K562 (cell line): Measurements from ENCODE around the gene IRF5. TPM values are rescaled to one million over a fixed set of nuclear protein-coding genes. Genes with fewer than 3 reads are reported as not detected.

Source experiments
- ADNP ChIP-seq: fragments of 200-800 bp; sonication (Bioruptor generic); IDR thresholded peaks from 2 replicates; pipeline ENCODE4 v1.6.1; 2016; ENCODE audit warnings: missing genetic modification characterization, missing compliant biosample characterization
- ATF1 ChIP-seq, 2 experiments: fragments of 450-650 bp in 1 of 2; IDR thresholded peaks; 2 replicates each; pipeline ENCODE4 v1.6.1; 2016; ENCODE audit warnings: missing compliant biosample characterization in 1 of 2, missing genetic modification characterization in 1 of 2
- ATF7 ChIP-seq: fragments of 450-650 bp; IDR thresholded peaks from 2 replicates; pipeline ENCODE4 v1.7.1; 2014; ENCODE audit warnings: mild to moderate bottlenecking, moderate library complexity
- CEBPB ChIP-seq: fragments of 450-650 bp; IDR thresholded peaks from 2 replicates; pipeline ENCODE4 v1.6.1; 2016; ENCODE audit warnings: missing genetic modification characterization, missing compliant biosample characterization
- FOS ChIP-seq: IDR thresholded peaks from 3 replicates; pipeline ENCODE4 v1.6.1; 2011; ENCODE audit not compliant: insufficient read length; ENCODE audit errors: extremely low read depth
- FOXJ3 ChIP-seq: sonication (generic); formaldehyde crosslinking; IDR thresholded peaks from 2 replicates; pipeline ENCODE4 v1.4.0; 2020; ENCODE audit warnings: mild to moderate bottlenecking, missing genetic modification reagents
- FOXP1 ChIP-seq: sonication (generic); formaldehyde crosslinking; IDR thresholded peaks from 2 replicates; pipeline ENCODE4 v1.8.0; 2022; ENCODE audit warnings: mild to moderate bottlenecking, missing genetic modification reagents
- HDGF ChIP-seq: fragments of 450-650 bp; IDR thresholded peaks from 2 replicates; pipeline ENCODE4 v1.6.1; 2016
- HMGN3 ChIP-seq: IDR thresholded peaks from 2 replicates; pipeline ENCODE4 v1.6.1; 2011; ENCODE audit warnings: borderline replicate concordance, low read depth, mild to moderate bottlenecking, mixed read lengths, low read length; ENCODE audit not compliant: insufficient read length; ENCODE audit errors: extremely low read depth
- HMGXB4 ChIP-seq: sonication (generic); formaldehyde crosslinking; IDR thresholded peaks from 2 replicates; pipeline ENCODE4 v1.8.1; 2023; ENCODE audit warnings: mild to moderate bottlenecking, missing genetic modification reagents
- KDM5B ChIP-seq: fragments of 200-600 bp; sonication (generic); IDR thresholded peaks from 2 replicates; pipeline ENCODE4 v1.6.1; 2012; ENCODE audit warnings: low read depth, mild to moderate bottlenecking, moderate library complexity, low read length, control low read depth, inconsistent platforms; ENCODE audit not compliant: insufficient replicate concordance
- NFRKB ChIP-seq: fragments of 450-650 bp; IDR thresholded peaks from 2 replicates; pipeline ENCODE4 v1.6.1; 2016; ENCODE audit warnings: low read depth
- NR2C2 ChIP-seq, 2 experiments: fragments of 200-800 bp in 1 of 2; sonication (Bioruptor generic) in 1 of 2; sonication (generic) in 1 of 2; formaldehyde crosslinking in 1 of 2; IDR thresholded peaks; 2 replicates each; pipeline versions ENCODE4 v1.6.1 to v1.8.0; 2016 to 2022; ENCODE audit warnings: mild to moderate bottlenecking in 1 of 2, missing compliant biosample characterization in 1 of 2, missing genetic modification characterization in 1 of 2, missing genetic modification reagents in 1 of 2
- NRF1 ChIP-seq, 2 experiments: fragments of 450-650 bp; IDR thresholded peaks in 1 of 2; conservative IDR thresholded peaks in 1 of 2; 2 replicates each; pipeline ENCODE4 v1.6.1; 2014; ENCODE audit warnings: mild to moderate bottlenecking in 2 of 2
- PHF21A ChIP-seq: fragments of 450-650 bp; IDR thresholded peaks from 2 replicates; pipeline ENCODE4 v1.6.1; 2017; ENCODE audit warnings: low read depth, borderline replicate concordance
- PURB ChIP-seq: sonication (generic); formaldehyde crosslinking; IDR thresholded peaks from 2 replicates; pipeline ENCODE4 v1.9.0; 2021; ENCODE audit warnings: low read depth, mild to moderate bottlenecking, missing genetic modification reagents
- SMAD1 ChIP-seq: fragments of 150-350 bp; IDR thresholded peaks from 2 replicates; pipeline ENCODE4 v1.6.1; 2014; ENCODE audit warnings: low read length, low read depth; ENCODE audit not compliant: partially characterized antibody
- TAF7 ChIP-seq: fragments of 450-650 bp; IDR thresholded peaks from 2 replicates; pipeline ENCODE4 v1.6.1; 2016; ENCODE audit warnings: missing genetic modification characterization, missing compliant biosample characterization
- TEAD2 ChIP-seq: fragments of 450-650 bp; IDR thresholded peaks from 2 replicates; pipeline ENCODE4 v1.6.1; 2016; ENCODE audit warnings: missing genetic modification characterization, control low read depth, missing compliant biosample characterization
- THAP7 ChIP-seq: fragments of 250-450 bp; sonication (Bioruptor Pico); IDR thresholded peaks from 2 replicates; pipeline ENCODE4 v1.5.0; 2021
- TOE1 ChIP-seq, 2 experiments: fragments of 450-650 bp in 1 of 2; sonication (generic) in 1 of 2; formaldehyde crosslinking in 1 of 2; IDR thresholded peaks; 2 replicates each; pipeline versions ENCODE4 v1.7.1 to v1.8.0; 2016 to 2022; ENCODE audit warnings: borderline replicate concordance in 2 of 2, mild to moderate bottlenecking in 2 of 2, antibody characterized with exemption in 1 of 2, inconsistent platforms in 1 of 2, low read depth in 1 of 2, missing genetic modification reagents in 1 of 2, moderate library complexity in 1 of 2
- polyA plus RNA-seq, 8 experiments: library from polyadenylated mRNA; depleted of rRNA in 4 of 8; stranded (reverse) in 5 of 8; unstranded in 3 of 8; fragments of >200 nt; fragmentation: Nextera tagmentation in 2 of 8; fragmentation: Illumina TruSeq in 1 of 8; extraction: Ambion mirVana in 2 of 8; extraction: Trizol in 1 of 8; gene quantifications; 2 replicates each; pipeline versions ENCODE4 v1.2.1 to v1.2.3, GENCODE V29; 2011 to 2014; ENCODE audit warnings: inconsistent platforms in 1 of 8, missing spikeins in 1 of 8
- total RNA-seq, 7 experiments: library from RNA; depleted of rRNA in 6 of 7; stranded (reverse); fragments of >200 nt in 6 of 7; fragmentation: Illumina TruSeq in 2 of 7; extraction: Trizol in 2 of 7; gene quantifications; 2 replicates each; pipeline versions ENCODE4 v1.2.1 to v1.2.3, GENCODE V29; 2011 to 2021; ENCODE audit warnings: low replicate concordance in 1 of 7
- TF ChIP-seq, protein P1 (sequence below): sonication (generic); formaldehyde crosslinking; IDR thresholded peaks from 2 replicates; pipeline ENCODE4 v1.9.0; 2022; ENCODE audit warnings: mild to moderate bottlenecking, missing genetic modification reagents
- TF ChIP-seq, protein P2 (sequence below): fragments of 450-650 bp; formaldehyde crosslinking; IDR thresholded peaks from 2 replicates; pipeline ENCODE4 v1.4.0; 2020; ENCODE audit warnings: mild to moderate bottlenecking, moderate library complexity

The IRF5 gene
- total and polyA plus RNA-seq, 9 of the 15 experiments (the other 6 are each of a cell fraction or from before 2014, with no cell fraction given) = 0.04 TPM; not detected in 8

DNA sequence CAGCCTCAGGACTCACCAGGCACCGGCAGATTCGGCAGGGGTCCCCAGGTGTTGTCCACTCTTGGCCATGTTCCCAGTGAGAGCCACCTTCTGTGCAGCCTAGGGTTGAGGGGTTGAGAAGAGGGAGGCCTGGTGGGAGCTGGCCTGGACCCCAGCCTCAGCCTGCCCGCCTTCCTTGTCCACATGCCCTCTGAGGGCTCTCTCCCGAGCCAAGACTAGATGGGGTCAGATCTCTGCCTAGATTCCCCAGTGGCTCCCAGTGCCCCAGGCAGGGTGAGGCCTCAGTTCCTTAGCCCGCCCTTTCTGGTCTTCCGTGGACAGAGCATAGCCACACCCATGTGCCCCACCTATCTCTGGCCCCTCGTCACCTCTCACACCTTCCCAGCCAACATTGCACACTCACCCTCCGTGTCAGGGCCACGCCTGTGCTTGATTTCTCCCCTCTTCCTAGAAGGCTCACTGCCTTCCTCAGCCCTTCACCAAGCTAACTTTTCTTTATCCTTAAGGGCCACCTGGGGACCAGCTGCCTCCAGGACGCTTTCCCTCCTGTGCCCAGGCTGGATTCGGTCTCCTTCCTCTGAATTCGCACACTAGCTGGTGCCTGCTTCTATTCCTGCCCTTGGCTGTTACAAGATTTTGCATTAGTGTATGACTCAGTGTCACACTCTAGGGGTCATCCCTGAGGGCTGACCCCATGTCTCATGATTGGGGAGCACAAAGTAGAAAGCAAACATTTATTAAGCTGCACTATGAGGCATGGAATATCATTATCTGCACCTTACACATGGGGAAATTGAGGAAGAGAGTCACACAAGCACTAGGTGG is 34.8 kb upstream of the IRF5 start (continued):
- TF ChIP-seq FOS = peak; percentile 36
- TF ChIP-seq TOE1 (IDR thresholded peaks at IDR 0.05; ENCODE audit: borderline replicate concordance) = peak; percentile 83; the same call in 1 of the 2 replicates
- no peak for TF ChIP-seq TOE1 (CRISPR knock-in tag; IDR thresholded peaks at IDR 0.05; ENCODE audit: borderline replicate concordance, low read depth)
- TF ChIP-seq FOXJ3 (CRISPR knock-in tag) = no peak
- no peak for TF ChIP-seq HMGXB4 (CRISPR knock-in tag)
- no peak for TF ChIP-seq PHF21A
- TF ChIP-seq ADNP (tag) = no peak
- TF ChIP-seq, protein P1, sequence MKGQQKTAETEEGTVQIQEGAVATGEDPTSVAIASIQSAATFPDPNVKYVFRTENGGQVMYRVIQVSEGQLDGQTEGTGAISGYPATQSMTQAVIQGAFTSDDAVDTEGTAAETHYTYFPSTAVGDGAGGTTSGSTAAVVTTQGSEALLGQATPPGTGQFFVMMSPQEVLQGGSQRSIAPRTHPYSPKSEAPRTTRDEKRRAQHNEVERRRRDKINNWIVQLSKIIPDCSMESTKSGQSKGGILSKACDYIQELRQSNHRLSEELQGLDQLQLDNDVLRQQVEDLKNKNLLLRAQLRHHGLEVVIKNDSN (CRISPR knock-in tag) = peak; percentile 27; the same call in 1 of the 2 replicates
- TF ChIP-seq KDM5B = peak; percentile 26
- no peak for TF ChIP-seq ATF1 (CRISPR knock-in tag; IDR thresholded peaks at IDR 0.05)
- TF ChIP-seq ATF1 (tag; IDR thresholded peaks at IDR 0.05) = 0 out of 2 replicates have a peak, but pooled peaks have one; percentile 12
- TF ChIP-seq HDGF = peak; percentile 57; the same call in 1 of the 2 replicates
- TF ChIP-seq, protein P2, sequence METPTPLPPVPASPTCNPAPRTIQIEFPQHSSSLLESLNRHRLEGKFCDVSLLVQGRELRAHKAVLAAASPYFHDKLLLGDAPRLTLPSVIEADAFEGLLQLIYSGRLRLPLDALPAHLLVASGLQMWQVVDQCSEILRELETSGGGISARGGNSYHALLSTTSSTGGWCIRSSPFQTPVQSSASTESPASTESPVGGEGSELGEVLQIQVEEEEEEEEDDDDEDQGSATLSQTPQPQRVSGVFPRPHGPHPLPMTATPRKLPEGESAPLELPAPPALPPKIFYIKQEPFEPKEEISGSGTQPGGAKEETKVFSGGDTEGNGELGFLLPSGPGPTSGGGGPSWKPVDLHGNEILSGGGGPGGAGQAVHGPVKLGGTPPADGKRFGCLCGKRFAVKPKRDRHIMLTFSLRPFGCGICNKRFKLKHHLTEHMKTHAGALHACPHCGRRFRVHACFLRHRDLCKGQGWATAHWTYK (CRISPR knock-in tag) = no peak
- no peak for TF ChIP-seq THAP7
- no peak for TF ChIP-seq FOXP1
- no peak for TF ChIP-seq PURB (CRISPR knock-in tag)
- TF ChIP-seq NR2C2 (CRISPR knock-in tag; IDR thresholded peaks at IDR 0.05) = peak; percentile 41; the same call in 1 of the 2 replicates
- peak; percentile 82 for TF ChIP-seq NR2C2 (tag; IDR thresholded peaks at IDR 0.05)
- no peak for TF ChIP-seq NRF1 (conservative IDR thresholded peaks at IDR 0.05 in 1 of 2, IDR thresholded peaks at IDR 0.05 in 1 of 2)
- no peak for TF ChIP-seq HMGN3
- no peak for TF ChIP-seq SMAD1
- no peak for TF ChIP-seq CEBPB (tag)
- TF ChIP-seq NFRKB = 0 out of 2 replicates have a peak, but pooled peaks have one; percentile 51
- TF ChIP-seq ATF7 = 0 out of 2 replicates have a peak, but pooled peaks have one; percentile 22
- no peak for TF ChIP-seq TEAD2 (tag)
- TF ChIP-seq TAF7 (tag) = no peak
